HG02642 (cell line): ENCODE measurements around the gene SFXN4.
A peak's percentile ranks its signal among the peaks of the same experiment; 100 is the strongest.
"Not testable (repeated sequence)": the region's sequence is repeated elsewhere in the genome, so short reads cannot be mapped to it uniquely, and the experiment has no call there.

Experiments
- ATAC-seq: cut with Tn5 transposase; IDR thresholded peaks from one replicate; pipeline ENCODE4 v1.9.1; 2021; ENCODE audit warnings: mild to moderate bottlenecking; ENCODE audit not compliant: unreplicated experiment, poor library complexity

The SFXN4 gene

DNA sequence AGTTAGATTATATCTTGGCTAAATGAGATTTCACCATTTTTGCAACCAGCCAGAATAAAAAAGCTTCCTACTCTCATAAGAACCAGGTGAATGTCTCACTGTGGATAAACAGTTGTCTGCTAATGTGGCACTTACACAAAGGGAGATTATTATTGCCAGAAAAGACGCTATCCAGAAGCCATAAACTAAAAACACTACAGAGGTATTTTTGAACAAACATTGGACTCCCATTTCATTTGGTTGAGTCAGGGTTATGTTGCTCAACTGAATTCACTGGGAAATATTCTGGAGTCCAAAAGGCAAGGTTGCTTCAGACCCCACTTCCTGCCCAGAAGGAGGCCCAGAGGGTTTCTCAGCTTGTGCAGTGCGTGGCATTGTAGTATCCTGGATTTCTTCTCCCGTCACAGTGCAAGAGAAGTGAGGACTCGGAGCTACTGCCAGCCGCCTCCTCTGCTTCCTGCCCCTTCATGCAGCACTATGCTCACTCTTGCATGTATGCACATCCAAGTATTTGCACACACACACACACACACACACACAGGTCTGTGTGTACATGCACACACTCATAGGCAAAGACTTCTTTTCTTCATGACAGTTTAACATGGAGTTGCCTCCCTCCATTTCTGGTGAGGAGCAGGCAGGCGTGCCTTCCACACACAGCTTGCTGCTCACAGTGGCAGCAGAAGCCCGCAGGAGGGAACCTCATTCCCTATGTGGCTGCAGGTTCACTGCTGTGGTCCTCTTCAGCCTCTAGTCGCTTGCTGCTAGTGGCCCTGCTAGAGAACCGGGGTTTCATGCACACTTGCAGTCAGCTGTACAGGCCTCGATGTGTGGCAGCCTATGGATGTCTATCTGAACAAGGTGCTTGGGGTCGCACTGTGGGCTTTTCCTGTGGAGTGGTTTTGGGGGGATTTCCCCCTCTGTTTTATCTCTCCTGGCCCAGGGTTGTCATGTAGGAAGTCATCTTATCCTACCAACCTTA is 51.5 kb downstream of the SFXN4 start:
- no peak for ATAC-seq

DNA sequence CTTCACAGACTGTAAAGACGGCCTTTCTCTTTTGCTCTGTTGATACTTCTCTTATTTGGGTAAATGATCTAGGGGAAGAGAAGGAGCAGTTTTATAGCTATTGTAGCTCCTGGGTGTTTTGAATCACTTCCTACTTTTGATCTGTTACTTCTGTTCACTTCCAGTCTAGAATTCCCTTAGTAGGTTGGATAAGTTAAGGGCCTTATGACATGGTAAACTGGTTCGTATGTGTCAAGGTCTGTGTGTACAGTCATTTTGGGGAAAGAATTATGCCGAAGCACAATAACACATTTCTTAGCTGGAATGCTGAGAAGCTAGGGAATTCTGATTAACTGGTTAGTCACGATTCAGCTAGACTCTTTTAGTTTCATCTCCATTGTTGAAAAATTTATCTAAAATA is 53.5 kb downstream of the SFXN4 start:
- no peak for ATAC-seq

DNA sequence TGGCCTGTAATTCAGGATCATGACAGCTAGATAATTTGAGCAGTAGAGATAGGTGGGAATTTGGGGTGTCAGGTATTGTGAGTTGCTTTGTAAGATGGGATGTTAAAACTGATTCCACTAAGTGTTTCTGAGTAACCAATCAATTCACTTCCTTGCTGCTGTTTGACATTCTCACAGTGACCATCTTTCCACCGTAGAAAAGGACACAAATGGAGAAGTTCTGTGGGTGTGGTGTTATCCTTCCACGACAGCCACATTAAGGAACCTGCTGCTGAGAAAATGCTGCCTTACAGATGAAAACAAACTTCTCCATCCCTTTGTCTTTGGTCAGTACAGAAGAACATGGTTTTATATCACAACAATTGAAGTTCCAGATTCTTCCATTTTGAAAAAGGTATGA is 57.7 kb downstream of the SFXN4 start:
- not testable (repeated sequence) for ATAC-seq

DNA sequence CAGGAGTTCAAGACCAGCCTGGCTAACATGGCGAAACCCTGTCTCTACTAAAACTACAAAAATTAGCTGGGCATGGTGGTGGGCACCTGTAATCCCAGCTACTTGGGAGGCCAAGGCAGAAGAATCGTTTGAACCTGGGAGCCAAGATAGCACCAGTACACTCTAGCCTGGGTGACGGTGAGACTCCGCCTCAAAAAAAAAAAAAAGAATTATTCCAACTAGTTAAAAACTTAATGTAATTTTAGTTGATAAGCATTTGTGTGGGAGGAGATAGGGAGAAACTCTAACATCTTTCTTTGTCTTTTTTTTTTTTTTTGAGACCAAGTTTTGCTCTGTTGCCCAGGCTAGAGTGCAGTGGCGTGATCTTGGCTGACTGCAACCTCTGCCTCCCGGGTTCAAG is 58.4 kb downstream of the SFXN4 start:
- ATAC-seq = not testable (repeated sequence)

DNA sequence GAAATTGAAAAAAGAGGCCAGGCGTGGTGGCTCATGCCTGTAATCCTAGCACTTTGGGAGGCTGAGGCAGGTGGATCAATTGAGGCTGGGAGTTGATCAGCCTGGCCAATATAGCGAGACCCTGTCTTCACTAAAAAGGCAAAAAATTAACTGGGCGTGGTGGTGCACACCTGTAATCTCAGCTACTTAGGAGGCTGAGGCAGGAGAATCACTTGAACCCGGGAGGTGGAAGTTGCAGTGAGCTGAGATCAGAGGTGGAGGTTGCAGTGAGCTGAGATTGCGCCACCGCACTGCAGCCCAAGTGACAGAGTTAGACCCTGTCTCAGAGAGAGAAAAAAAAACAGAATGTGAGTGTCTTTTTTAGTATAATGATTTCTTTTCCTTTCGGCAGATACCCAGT is 59.6 kb downstream of the SFXN4 start:
- not testable (repeated sequence) for ATAC-seq

DNA sequence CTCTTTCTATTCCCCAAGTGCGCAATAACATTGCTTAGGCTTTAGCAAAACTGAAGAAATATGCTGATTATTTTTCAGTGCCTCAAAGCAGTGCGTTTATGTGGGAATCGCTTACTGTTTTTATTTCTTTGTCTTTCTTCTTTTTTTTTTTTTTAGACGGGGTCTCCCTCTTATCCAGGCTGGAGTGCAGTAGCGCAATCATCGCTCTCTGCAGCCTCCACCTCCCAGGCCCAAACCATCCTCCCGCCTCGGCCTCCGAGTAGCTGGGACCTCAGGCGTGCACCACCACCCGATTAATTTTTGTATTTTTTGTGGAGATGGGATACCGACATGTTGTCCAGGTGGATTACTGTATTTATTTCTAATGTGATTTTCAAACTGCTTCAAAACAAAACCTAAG is 60.4 kb downstream of the SFXN4 start:
- no peak for ATAC-seq

DNA sequence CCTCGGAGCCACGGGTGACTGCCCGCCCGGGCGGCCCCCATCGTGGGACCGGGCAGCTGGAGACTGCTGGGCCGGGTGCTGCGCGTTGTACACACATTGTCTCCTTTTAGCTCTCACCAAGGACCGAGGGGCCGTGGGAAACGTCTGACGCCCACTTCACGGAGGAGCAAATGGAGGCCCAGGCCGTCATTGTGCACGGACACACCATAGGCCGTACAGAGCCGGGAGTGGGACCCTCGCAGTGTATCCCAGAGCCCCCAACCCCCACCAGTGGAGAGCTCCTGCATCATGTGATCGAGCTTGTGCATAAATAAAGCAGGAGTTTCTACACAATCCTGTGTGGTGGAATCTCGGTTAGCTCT is 60.9 kb downstream of the SFXN4 start:
- ATAC-seq = no peak

DNA sequence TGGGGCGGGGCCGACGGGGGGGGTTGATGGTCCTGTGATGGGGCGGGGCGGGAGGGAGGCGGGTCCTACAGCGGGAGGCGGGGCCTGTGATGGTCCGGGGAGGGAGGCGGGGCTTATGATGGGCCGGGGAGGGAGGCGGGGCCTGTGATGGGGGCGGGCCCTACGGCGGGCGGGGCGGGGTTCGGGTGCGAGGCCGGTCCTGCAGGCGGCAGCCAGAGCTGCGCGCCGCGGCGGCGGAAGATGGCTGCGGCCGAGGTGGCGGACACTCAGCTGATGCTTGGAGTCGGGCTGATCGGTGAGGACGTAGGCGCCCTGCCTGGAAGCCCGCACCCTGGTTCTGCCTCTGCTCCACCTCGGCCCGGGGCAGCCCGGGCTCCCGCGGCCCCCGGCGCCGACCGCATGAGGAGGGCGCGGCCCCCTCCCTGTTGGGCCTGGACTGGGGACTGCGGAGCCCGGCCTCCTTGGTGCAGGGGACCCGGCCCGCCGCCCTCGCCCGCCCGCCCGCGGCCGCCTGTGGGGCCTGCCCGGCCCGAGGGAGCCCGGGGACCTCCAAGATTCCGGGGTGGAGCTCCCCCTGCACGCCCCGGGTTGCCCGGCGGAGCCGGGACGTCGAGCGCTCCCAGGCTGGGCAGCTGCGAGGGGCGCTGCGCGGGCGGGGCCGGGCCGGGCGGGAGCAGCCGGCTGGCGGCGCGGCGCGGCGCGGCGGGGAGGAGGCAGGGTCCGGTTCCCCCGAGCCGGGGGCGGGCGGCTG is 61.4 kb downstream of the SFXN4 start, which contains the start of gene DENND10:
TSS of gene DENND10 (plus strand) at position 211 of the 751 bp plus-strand sequence. CDS start at position 241, 30 bp downstream.
- ATAC-seq = peak; percentile 86

DNA sequence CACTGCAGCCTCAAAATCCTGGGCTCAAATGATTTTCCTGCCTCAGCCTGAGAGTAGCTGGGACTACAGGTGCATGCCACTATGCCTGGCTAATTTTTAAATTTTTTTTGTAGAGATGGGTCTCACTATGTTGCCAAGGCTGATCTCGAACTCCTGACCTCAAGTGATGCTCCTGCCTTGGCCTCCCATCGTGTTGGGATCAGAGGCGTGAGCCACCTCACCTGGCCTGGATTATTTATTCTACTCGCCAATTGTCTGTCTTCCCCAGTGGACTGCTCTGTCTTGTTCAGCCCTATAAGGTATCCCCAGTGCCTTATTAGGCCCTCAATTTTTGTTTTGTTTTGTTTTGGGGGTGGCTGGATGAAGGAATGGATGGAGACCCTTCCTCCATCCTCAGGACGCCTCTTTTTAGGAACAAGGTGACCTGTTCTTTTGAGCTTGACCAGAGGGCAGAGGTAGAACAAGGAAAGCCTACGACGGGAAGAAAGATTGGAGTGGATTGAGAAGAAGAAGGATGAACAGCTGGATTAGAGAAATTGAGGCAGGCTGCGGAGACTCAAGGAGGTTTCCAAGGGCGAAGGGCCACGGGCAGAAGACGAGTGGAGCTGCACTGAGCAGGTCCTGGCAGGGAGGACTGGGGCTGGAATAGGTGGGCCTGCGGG is 62.1 kb downstream of the SFXN4 start:
- ATAC-seq = no peak

DNA sequence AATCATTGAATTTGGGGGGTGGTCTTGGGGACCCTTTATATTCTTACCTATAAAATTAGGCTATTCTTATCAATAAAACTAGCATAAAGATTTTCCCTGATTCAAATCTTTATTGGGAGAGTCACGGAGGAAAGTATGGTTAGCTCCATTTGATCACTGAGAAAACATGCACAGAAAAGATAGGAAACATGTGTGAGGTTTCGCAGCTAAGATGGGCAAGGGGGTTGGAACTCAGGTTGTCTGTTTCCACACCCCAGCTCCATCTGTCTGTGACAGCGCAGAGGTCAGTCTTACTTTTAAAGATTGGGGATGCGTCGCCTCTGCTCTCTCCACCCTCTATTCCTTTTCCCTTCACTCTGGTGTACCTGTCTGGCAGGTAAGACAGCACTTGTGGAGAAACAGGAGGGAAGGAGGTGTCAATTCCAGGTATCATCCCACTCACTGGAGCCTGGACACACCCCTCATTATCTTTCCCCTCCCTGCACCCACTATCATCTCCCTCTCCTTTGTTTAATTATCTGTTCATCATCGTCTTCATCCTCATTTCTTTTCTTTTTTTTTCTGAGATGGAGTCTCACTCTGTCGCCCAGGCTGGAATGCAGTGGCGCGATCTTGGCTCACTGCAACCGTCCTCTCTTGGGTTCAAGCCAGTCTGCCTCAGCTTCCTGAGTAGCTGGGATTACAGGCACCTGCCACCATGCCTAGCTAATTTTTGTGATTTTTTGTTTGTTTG is 64.0 kb downstream of the SFXN4 start:
- ATAC-seq = no peak

DNA sequence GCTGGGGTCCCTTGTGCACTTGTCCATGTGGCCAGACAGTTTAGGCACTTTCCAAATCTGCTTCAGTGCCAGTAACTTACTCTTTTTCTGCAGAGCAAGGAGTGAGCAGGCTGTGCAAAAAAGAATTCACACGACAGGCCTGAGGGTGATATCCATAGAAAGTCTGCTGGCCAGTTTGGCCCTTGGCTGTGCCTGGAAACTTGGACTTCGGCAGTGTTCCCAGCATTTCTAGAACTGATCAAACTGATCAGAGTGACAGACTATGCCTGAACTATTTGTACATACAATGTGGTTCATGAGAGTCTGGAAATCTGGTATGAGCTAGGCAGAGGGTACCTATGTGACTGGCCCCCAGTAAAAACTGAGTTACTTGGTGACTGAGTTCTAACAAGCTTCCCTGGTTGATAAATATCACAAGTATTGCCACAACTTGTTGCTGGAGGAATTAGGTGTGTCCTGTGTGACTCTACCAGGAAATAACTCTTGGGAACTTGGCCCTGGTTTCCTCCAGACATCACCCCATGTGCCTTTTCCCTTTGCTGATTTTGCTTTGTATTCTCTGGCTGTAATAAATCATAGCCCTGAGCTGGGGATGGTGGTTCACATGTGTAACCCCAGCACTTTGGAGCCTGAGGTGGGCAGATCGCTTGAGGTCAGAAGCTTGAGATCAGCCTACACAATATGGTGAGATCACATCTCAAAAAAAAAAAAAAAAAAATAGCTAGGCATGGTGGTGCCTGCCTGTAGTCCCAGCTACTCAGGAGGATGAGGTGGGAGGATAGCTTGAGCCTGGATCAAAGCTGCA is 64.9 kb downstream of the SFXN4 start:
- no peak for ATAC-seq

DNA sequence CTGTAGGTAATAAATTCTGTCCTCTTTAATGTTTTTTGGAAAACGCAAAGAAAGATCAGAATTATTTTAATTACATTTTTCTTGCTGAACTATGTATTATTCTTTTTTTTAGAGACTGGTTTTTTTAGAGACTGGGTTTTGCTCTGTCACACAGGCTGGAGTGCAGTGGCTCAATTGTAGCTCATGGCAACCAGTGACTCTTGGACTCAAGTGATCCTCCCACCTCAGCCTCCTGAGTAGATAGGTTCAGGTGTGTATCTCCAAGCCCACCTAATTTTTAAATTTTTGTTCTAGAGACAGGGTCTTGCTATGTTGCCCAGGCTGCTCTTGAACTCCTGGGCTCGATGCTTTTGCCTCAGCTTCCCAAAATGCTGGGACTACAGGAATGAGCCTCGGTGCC is 66.9 kb downstream of the SFXN4 start:
- no peak for ATAC-seq

DNA sequence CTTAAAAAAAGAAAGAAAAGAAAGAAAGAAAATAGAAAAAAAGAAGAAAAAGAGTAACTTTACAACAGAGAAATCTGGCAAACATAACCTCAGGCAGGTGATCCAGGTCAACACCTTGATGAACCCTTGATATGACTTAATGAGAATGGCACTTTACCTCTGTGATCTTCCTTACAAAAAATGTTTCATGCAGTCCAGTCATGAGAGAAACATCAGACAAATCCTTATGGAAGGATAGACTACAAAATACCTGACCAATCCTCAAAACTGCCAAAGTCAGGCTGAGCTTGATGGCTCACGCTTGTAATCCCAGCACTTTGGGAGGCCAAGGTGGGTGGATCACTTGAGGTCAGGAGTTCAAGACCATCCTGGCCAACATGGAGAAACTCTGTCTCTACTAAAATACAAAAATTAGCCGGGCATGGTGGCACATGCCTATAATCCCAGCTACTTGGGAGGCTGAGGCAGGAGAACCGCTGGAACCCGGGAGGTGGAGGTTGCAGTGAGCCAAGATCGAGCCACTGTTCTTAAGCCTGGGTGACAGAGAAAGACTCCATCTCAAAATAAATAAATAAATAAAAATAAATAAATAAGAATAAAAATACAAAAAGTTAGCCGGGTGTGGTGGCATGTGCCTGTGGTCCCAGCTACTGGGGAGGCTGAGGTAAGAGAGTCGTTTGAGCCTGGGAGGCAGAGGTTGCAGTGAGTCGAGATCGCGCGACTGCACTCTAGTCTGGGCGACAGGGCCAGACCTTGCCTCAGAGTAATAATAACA is 68.7 kb downstream of the SFXN4 start:
- ATAC-seq = not testable (repeated sequence)

DNA sequence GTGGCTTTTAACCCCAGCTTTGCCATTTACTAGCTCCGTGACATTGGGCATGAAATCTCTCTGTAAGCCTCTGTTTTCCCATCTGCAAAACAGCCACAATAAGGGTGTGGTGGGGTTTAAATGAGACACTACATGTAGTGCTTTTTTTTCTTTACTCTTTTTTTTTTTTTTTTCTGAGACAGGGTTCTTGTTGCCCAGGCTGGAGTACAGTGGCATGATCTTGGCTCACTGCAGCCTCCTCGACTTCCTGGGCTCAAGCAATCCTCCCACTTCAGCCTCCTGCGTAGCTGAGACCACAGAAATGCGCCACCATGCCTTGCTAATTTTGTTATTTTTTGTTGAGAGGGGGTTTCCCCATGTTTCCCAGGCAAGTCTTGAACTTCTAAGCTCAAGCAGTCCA is 69.9 kb downstream of the SFXN4 start:
- ATAC-seq = no peak

DNA sequence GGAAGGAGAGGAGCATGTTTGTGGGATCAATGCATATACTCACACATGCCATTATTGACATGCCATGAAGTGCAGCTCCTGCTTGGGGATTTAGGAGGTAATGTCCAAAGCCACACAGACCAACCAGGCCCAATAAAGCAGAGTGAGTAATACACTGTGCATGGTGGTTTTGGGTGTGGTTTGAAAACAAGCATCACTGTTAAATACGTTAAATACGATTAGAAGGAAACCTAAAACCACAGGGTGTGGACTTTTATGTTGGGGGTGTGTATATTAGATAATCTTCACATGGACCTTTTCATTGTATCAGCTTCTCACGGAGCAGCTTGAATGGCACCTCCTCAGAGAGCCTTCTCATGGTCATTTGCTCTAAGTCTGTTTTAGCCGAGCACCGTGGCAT is 74.5 kb downstream of the SFXN4 start:
- no peak for ATAC-seq
